Astrocyte (in vitro differentiated cells and primary cell): ENCODE results near the gene CNTN6.

Experiments
- CTCF ChIP-seq: IDR thresholded peaks from 2 replicates; pipeline ENCODE4 v1.5.1; 2011; ENCODE audit warnings: low read depth, mild to moderate bottlenecking, inconsistent platforms, low read length, moderate library complexity; ENCODE audit not compliant: insufficient read depth
- EZH2 ChIP-seq: IDR thresholded peaks from 2 replicates; pipeline ENCODE4 v1.6.1; 2012; ENCODE audit warnings: mild to moderate bottlenecking, low read length, inconsistent platforms; ENCODE audit not compliant: insufficient read depth

GRCh38 chr3:1117843-1118473 lies 25.1 kb downstream of the CNTN6 start:
- TF ChIP-seq CTCF (no peak), EZH2 (no peak)
